Measurements from ENCODE around the gene TENM4. TPM values are rescaled to one million over a fixed set of nuclear protein-coding genes. Genes with fewer than 3 reads are reported as not detected.

TENM4 gene
- total and polyA plus RNA-seq, 2 of the 13 experiments (the other 11 are each of a cell fraction or from before 2014, with no cell fraction given), result not detected

DNA sequence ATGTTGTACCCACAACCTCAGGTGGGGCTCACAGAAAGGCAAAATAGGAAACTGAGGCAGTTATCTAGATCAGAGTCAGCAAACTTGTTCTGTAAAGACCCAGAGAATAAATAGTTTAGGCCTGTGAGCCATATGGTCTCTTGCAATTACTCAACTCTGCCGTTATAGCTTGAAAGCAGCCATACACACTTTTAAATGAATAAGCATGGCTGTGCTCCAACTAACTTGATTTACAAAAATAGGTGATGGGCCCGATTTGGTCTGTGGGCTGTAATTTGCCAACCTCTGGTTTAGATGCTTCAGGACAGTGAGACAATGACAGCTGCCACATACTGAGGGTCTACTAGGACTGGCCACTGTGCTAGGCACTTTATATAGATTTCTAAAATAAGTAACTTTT, 667.3 kb downstream of the TENM4 start:
- BruUV-seq (replicated peaks), result no TSS peak
- Histone ChIP-seq H3K9ac (ENCODE audit: insufficient read depth, low read depth, low read length) (no peak overlapping the region), H2AFZ (ENCODE audit: low read length) (no peak overlapping the region), H3K4me3 (replicated peaks in 1 of 3; ENCODE audit: insufficient read depth in 1 of 3, low read depth in 2 of 3, low read length in 3 of 3) (no peak overlapping the region), H3K79me2 (ENCODE audit: insufficient read depth, low read length) (no peaks in the 10 kb centered on the region), H3K27me3 (ENCODE audit: control insufficient read depth in 1 of 2, insufficient read depth in 2 of 2, low read length in 2 of 2) (peaks cover 0 to 4% of the 10 kb centered on the region in 2 experiments; a peak in 1 of 5 replicates), H3K9me3 (ENCODE audit: low read length) (no peaks in the 10 kb centered on the region), H3K4me1 (ENCODE audit: insufficient read depth, low read length) (no peaks in the 10 kb centered on the region), H3K4me2 (ENCODE audit: low read depth, low read length) (no peak overlapping the region), H4K20me1 (ENCODE audit: insufficient read depth, low read length) (no peaks in the 10 kb centered on the region), H3K27ac (ENCODE audit: extremely low read length, insufficient read depth, low read length) (no peak overlapping the region), H3K36me3 (replicated peaks in 1 of 2; ENCODE audit: control insufficient read depth in 1 of 2, insufficient read depth in 2 of 2, low read length in 2 of 2) (no peaks in the 10 kb centered on the region)
- FAIRE-seq (no peak), DNase-seq (ENCODE audit: low spot score) (no peak), ATAC-seq (no peak)
- intact Hi-C loops (cut with micrococcal nuclease; ENCODE audit: unreplicated experiment), result no loop called here
- ChIA-PET POLR2A (no interaction called here), CTCF (ENCODE audit: low intra/inter-chr PET ratio, low total read pairs) (no interaction called here)
- WGBS (ENCODE audit: low lambda C conversion rate), result 0% methylated on average over 2 of the region's 2 CpGs
- in situ Hi-C loops (cut with HindIII; ENCODE audit: extremely low pct_ligation_motif_present, low pct_unique_long_range_greater_than_20kb), result no loop called here
- TF ChIP-seq, protein P1, sequence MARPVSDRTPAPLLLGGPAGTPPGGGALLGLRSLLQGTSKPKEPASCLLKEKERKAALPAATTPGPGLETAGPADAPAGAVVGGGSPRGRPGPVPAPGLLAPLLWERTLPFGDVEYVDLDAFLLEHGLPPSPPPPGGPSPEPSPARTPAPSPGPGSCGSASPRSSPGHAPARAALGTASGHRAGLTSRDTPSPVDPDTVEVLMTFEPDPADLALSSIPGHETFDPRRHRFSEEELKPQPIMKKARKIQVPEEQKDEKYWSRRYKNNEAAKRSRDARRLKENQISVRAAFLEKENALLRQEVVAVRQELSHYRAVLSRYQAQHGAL (CRISPR knock-in tag; IDR thresholded peaks at IDR 0.05; ENCODE audit: not compliant biosample characterization), result no peak
- TF ChIP-seq ZNF337 (CRISPR knock-in tag; IDR thresholded peaks at IDR 0.05; ENCODE audit: borderline replicate concordance, low read depth), result no peak
- TF ChIP-seq RBFOX2 (IDR thresholded peaks at IDR 0.05; ENCODE audit: low read depth, low read length), result no peak
- TF ChIP-seq, protein P2, sequence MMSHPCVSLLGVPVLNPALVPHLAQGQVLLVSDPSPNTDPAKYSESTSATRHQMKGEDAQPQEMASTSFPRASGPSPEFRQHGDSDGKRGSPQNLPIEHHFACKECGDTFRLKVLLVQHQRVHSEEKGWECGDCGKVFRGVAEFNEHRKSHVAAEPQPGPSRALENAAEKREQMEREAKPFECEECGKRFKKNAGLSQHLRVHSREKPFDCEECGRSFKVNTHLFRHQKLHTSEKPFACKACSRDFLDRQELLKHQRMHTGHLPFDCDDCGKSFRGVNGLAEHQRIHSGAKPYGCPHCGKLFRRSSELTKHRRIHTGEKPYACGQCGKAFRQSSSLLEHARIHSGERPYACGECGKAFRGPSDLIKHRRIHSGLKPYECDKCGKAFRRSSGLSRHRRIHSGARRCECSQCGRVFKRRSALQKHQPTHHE (CRISPR knock-in tag; IDR thresholded peaks at IDR 0.05; ENCODE audit: borderline replicate concordance), result no peak
- TF ChIP-seq GTF2F1 (IDR thresholded peaks at IDR 0.05; ENCODE audit: low read length), result no peak
- no peak for TF ChIP-seq ZNF441 (CRISPR knock-in tag; IDR thresholded peaks at IDR 0.05; ENCODE audit: borderline replicate concordance)
- TF ChIP-seq, protein P3, sequence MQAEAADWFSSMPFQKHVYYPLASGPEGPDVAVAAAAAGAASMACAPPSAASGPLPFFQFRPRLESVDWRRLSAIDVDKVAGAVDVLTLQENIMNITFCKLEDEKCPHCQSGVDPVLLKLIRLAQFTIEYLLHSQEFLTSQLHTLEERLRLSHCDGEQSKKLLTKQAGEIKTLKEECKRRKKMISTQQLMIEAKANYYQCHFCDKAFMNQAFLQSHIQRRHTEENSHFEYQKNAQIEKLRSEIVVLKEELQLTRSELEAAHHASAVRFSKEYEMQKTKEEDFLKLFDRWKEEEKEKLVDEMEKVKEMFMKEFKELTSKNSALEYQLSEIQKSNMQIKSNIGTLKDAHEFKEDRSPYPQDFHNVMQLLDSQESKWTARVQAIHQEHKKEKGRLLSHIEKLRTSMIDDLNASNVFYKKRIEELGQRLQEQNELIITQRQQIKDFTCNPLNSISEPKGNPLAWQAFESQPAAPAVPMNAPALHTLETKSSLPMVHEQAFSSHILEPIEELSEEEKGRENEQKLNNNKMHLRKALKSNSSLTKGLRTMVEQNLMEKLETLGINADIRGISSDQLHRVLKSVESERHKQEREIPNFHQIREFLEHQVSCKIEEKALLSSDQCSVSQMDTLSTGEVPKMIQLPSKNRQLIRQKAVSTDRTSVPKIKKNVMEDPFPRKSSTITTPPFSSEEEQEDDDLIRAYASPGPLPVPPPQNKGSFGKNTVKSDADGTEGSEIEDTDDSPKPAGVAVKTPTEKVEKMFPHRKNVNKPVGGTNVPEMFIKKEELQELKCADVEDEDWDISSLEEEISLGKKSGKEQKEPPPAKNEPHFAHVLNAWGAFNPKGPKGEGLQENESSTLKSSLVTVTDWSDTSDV (CRISPR knock-in tag; IDR thresholded peaks at IDR 0.05), result no peak
- TF ChIP-seq, protein P4, sequence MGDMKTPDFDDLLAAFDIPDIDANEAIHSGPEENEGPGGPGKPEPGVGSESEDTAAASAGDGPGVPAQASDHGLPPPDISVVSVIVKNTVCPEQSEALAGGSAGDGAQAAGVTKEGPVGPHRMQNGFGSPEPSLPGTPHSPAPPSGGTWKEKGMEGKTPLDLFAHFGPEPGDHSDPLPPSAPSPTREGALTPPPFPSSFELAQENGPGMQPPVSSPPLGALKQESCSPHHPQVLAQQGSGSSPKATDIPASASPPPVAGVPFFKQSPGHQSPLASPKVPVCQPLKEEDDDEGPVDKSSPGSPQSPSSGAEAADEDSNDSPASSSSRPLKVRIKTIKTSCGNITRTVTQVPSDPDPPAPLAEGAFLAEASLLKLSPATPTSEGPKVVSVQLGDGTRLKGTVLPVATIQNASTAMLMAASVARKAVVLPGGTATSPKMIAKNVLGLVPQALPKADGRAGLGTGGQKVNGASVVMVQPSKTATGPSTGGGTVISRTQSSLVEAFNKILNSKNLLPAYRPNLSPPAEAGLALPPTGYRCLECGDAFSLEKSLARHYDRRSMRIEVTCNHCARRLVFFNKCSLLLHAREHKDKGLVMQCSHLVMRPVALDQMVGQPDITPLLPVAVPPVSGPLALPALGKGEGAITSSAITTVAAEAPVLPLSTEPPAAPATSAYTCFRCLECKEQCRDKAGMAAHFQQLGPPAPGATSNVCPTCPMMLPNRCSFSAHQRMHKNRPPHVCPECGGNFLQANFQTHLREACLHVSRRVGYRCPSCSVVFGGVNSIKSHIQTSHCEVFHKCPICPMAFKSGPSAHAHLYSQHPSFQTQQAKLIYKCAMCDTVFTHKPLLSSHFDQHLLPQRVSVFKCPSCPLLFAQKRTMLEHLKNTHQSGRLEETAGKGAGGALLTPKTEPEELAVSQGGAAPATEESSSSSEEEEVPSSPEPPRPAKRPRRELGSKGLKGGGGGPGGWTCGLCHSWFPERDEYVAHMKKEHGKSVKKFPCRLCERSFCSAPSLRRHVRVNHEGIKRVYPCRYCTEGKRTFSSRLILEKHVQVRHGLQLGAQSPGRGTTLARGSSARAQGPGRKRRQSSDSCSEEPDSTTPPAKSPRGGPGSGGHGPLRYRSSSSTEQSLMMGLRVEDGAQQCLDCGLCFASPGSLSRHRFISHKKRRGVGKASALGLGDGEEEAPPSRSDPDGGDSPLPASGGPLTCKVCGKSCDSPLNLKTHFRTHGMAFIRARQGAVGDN (CRISPR knock-in tag; IDR thresholded peaks at IDR 0.05), result no peak
- no peak for TF ChIP-seq HOXA7 (CRISPR knock-in tag; IDR thresholded peaks at IDR 0.05)
- no peak for TF ChIP-seq ZNF451 (CRISPR knock-in tag; IDR thresholded peaks at IDR 0.05)
- no peak for TF ChIP-seq ISL2 (CRISPR knock-in tag; IDR thresholded peaks at IDR 0.05)
- TF ChIP-seq, protein P5, sequence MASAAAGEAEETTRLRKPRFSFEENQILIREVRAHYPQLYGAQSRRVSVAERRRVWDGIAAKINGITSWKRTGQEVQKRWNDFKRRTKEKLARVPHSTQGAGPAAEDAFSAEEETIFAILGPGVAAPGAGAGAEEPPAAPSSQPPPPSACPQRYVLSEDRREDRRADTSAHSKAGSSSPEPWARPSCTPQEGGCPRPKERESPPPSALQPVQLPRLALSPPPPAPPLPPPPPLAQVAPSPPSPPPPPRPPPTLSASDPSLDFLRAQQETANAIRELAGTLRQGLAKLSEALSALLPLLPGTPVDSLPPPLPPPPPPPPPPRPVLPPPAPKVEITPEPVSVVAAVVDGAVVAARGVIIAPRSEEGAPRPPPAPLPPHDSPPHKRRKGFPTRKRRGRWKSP (CRISPR knock-in tag; IDR thresholded peaks at IDR 0.05), result no peak
- no peak for TF ChIP-seq MAZ (IDR thresholded peaks at IDR 0.05; ENCODE audit: borderline replicate concordance, low read depth, low read length)
- TF ChIP-seq MAZ (CRISPR knock-in tag; IDR thresholded peaks at IDR 0.05; ENCODE audit: low read depth), result no peak
- TF ChIP-seq SPEN (CRISPR knock-in tag; IDR thresholded peaks at IDR 0.05; ENCODE audit: low read depth), result no peak

Measured in HepG2 (cell line).